ENCODE measurements around the gene GABRB3. TPM values are rescaled to one million over a fixed set of nuclear protein-coding genes. Genes with fewer than 3 reads are reported as not detected.

The GABRB3 gene
- total RNA-seq, 1 experiment from 2014 or later: 0.13 TPM

- H3K4me1 ChIP-seq (ENCODE audit: control insufficient read depth, insufficient read depth, low read length): no peaks in the 10 kb centered on the region
- intact Hi-C loops (cut with micrococcal nuclease; ENCODE audit: unreplicated experiment) (no loop called here), in situ Hi-C loops (cut with HindIII; ENCODE audit: low pct_unique_long_range_greater_than_20kb, low sequenced_read_pairs) (no loop called here)
- POLR2A ChIA-PET: no interaction called here
- no peaks in the 10 kb centered on the region for H3K36me3 ChIP-seq (ENCODE audit: control insufficient read depth, insufficient read depth, low read length)
- DNase-seq (ENCODE audit: low read depth, low spot score) (no peak), ATAC-seq (no peak)
- no peak overlapping the region for H3K4me3 ChIP-seq (ENCODE audit: low read depth in 2 of 2, low read length in 2 of 2)
- CTCF ChIA-PET: no interaction called here
- H3K27ac ChIP-seq (ENCODE audit: low read length): no peak overlapping the region
- H3K9me3 ChIP-seq (ENCODE audit: control insufficient read depth, insufficient read depth, low read depth, low read length): no peaks in the 10 kb centered on the region
- TF ChIP-seq SIN3A (IDR thresholded peaks at IDR 0.05; ENCODE audit: borderline replicate concordance, insufficient read depth, low read depth, low read length) (no peak), CTCF (IDR thresholded peaks at IDR 0.05) (no peak), REST (IDR thresholded peaks at IDR 0.05; ENCODE audit: insufficient read depth in 1 of 2, low read depth in 2 of 2, low read length in 1 of 2) (no peak), TCF7L2 (IDR thresholded peaks at IDR 0.05; ENCODE audit: low read depth, low read length) (no peak), POLR2AphosphoS5 (IDR thresholded peaks at IDR 0.05; ENCODE audit: low read depth, low read length) (no peak)
- no peaks in the 10 kb centered on the region for H3K27me3 ChIP-seq (ENCODE audit: control insufficient read depth, insufficient read depth, low read length)
- BruUV-seq (replicated peaks): no TSS peak
Measured at GRCh38 chr15:26660241-26660640, 112.6 kb downstream of the GABRB3 start.

- ChIA-PET CTCF (no interaction called here), POLR2A (no interaction called here)
- no peak for ATAC-seq
- no peak overlapping the region for H3K4me3 ChIP-seq (ENCODE audit: low read depth in 2 of 2, low read length in 2 of 2)
- no peaks in the 10 kb centered on the region for H3K27me3 ChIP-seq (ENCODE audit: control insufficient read depth, insufficient read depth, low read length)
- H3K4me1 ChIP-seq (ENCODE audit: control insufficient read depth, insufficient read depth, low read length): no peaks in the 10 kb centered on the region
- H3K36me3 ChIP-seq (ENCODE audit: control insufficient read depth, insufficient read depth, low read length): no peaks in the 10 kb centered on the region
- in situ Hi-C loops (cut with HindIII; ENCODE audit: low pct_unique_long_range_greater_than_20kb, low sequenced_read_pairs) (no loop called here), intact Hi-C loops (cut with micrococcal nuclease; ENCODE audit: unreplicated experiment) (no loop called here)
- no TSS peak for BruUV-seq (replicated peaks)
- TF ChIP-seq CTCF (IDR thresholded peaks at IDR 0.05) (no peak), REST (IDR thresholded peaks at IDR 0.05; ENCODE audit: insufficient read depth in 1 of 2, low read depth in 2 of 2, low read length in 1 of 2) (no peak), POLR2AphosphoS5 (IDR thresholded peaks at IDR 0.05; ENCODE audit: low read depth, low read length) (no peak), SIN3A (IDR thresholded peaks at IDR 0.05; ENCODE audit: borderline replicate concordance, insufficient read depth, low read depth, low read length) (no peak), TCF7L2 (IDR thresholded peaks at IDR 0.05; ENCODE audit: low read depth, low read length) (no peak)
- DNase-seq (ENCODE audit: low read depth, low spot score): no peak
- 0 out of 2 replicates have a peak, but pooled peaks cover 3% of the 10 kb centered on the region for H3K9me3 ChIP-seq (ENCODE audit: control insufficient read depth, insufficient read depth, low read depth, low read length)
- H3K27ac ChIP-seq (ENCODE audit: low read length): no peak overlapping the region
Measured at GRCh38 chr15:26658290-26658689, 114.6 kb downstream of the GABRB3 start.

All from Panc1 (cell line).